Measurements from ENCODE around the gene APBB2.

GRCh38 chr4:41066049-41066448, 148.3 kb downstream of the APBB2 start:
- TF ChIP-seq EZH2phosphoT487 (IDR thresholded peaks at IDR 0.05; ENCODE audit: borderline replicate concordance, low read length) (no peak), CTCF (IDR thresholded peaks at IDR 0.05; ENCODE audit: low read depth, low read length, poor library complexity, severe bottlenecking) (no peak)

All from DOHH2 (cell line).